ENCODE results near the gene SLIT3. TPM values are rescaled to one million over a fixed set of nuclear protein-coding genes. Genes with fewer than 3 reads are reported as not detected.

SLIT3 gene
- total RNA-seq, 1 experiment from 2014 or later: 0.44 TPM

- H3K36me3 ChIP-seq (ENCODE audit: low read depth, low read length): no peaks in the 10 kb centered on the region
- no peak overlapping the region for H3K4me3 ChIP-seq (ENCODE audit: low read length)
- H3K4me2 ChIP-seq (ENCODE audit: low read length): no peak overlapping the region
- no peaks in the 10 kb centered on the region for H3K9me3 ChIP-seq (ENCODE audit: low read length)
- ChIA-PET POLR2A (ENCODE audit: unreplicated experiment) (no interaction called here), CTCF (no interaction called here)
- no peaks in the 10 kb centered on the region for H3K9me2 ChIP-seq (replicated peaks; ENCODE audit: low read length)
- intact Hi-C loops (cut with micrococcal nuclease): no loop called here
- no peak overlapping the region for H3K27ac ChIP-seq (ENCODE audit: low read length)
- no peaks in the 10 kb centered on the region for H3K79me2 ChIP-seq (ENCODE audit: low read length)
- no peaks in the 10 kb centered on the region for H3F3A ChIP-seq (ENCODE audit: low read length, unreplicated experiment)
- no peak overlapping the region for H2AFZ ChIP-seq (ENCODE audit: low read length)
- BruUV-seq (replicated peaks): no TSS peak
- H4K20me1 ChIP-seq (ENCODE audit: low read length): no peaks in the 10 kb centered on the region
- DNase-seq: no peak
- no peaks in the 10 kb centered on the region for H3K4me1 ChIP-seq (ENCODE audit: insufficient read depth, low read length)
- no peak for ATAC-seq
- H3K9ac ChIP-seq (ENCODE audit: low read length): no peak overlapping the region
- H3K27me3 ChIP-seq (ENCODE audit: low read length): peaks cover 46% of the 10 kb centered on the region
- TF ChIP-seq CTCF (conservative IDR thresholded peaks at IDR 0.05; ENCODE audit: low read depth, low read length) (no peak), EZH2phosphoT487 (IDR thresholded peaks at IDR 0.05; ENCODE audit: borderline replicate concordance, low read length) (no peak), EZH2 (IDR thresholded peaks at IDR 0.05; ENCODE audit: low read length, unreplicated experiment) (no peak)
Observed at GRCh38 chr5:169225830-169226356, 75.0 kb downstream of the SLIT3 start.

- no peak overlapping the region for H2AFZ ChIP-seq (ENCODE audit: low read length)
- no peak overlapping the region for H3K9ac ChIP-seq (ENCODE audit: low read length)
- H3K9me3 ChIP-seq (ENCODE audit: low read length): no peaks in the 10 kb centered on the region
- no peak overlapping the region for H3K27ac ChIP-seq (ENCODE audit: low read length)
- ChIA-PET CTCF (no interaction called here), POLR2A (ENCODE audit: unreplicated experiment) (no interaction called here)
- no peak overlapping the region for H3K4me2 ChIP-seq (ENCODE audit: low read length)
- H3K79me2 ChIP-seq (ENCODE audit: low read length): no peaks in the 10 kb centered on the region
- H3K9me2 ChIP-seq (replicated peaks; ENCODE audit: low read length): no peaks in the 10 kb centered on the region
- TF ChIP-seq EZH2 (IDR thresholded peaks at IDR 0.05; ENCODE audit: low read length, unreplicated experiment) (no peak), EZH2phosphoT487 (IDR thresholded peaks at IDR 0.05; ENCODE audit: borderline replicate concordance, low read length) (no peak), CTCF (conservative IDR thresholded peaks at IDR 0.05; ENCODE audit: low read depth, low read length) (no peak)
- no TSS peak for BruUV-seq (replicated peaks)
- H3K4me1 ChIP-seq (ENCODE audit: insufficient read depth, low read length): peaks cover 9% of the 10 kb centered on the region
- no peaks in the 10 kb centered on the region for H3K36me3 ChIP-seq (ENCODE audit: low read depth, low read length)
- H4K20me1 ChIP-seq (ENCODE audit: low read length): no peaks in the 10 kb centered on the region
- no peak overlapping the region for H3K4me3 ChIP-seq (ENCODE audit: low read length)
- DNase-seq: no peak
- no peak for ATAC-seq
- peaks cover 24% of the 10 kb centered on the region for H3K27me3 ChIP-seq (ENCODE audit: low read length)
- H3F3A ChIP-seq (ENCODE audit: low read length, unreplicated experiment): no peaks in the 10 kb centered on the region
- intact Hi-C loops (cut with micrococcal nuclease): no loop called here
Observed at GRCh38 chr5:169223595-169223953, 77.4 kb downstream of the SLIT3 start.

GRCh38 chr5:169222934-169223594 lies 77.9 kb downstream of the SLIT3 start:
- no peak for ATAC-seq
- no peaks in the 10 kb centered on the region for H4K20me1 ChIP-seq (ENCODE audit: low read length)
- intact Hi-C loops (cut with micrococcal nuclease): no loop called here
- H3K4me1 ChIP-seq (ENCODE audit: insufficient read depth, low read length): peaks cover 9% of the 10 kb centered on the region
- no peaks in the 10 kb centered on the region for H3K79me2 ChIP-seq (ENCODE audit: low read length)
- no peak for DNase-seq
- TF ChIP-seq EZH2 (IDR thresholded peaks at IDR 0.05; ENCODE audit: low read length, unreplicated experiment): no peak
- no peak for TF ChIP-seq CTCF (conservative IDR thresholded peaks at IDR 0.05; ENCODE audit: low read depth, low read length)
- TF ChIP-seq EZH2phosphoT487 (IDR thresholded peaks at IDR 0.05; ENCODE audit: borderline replicate concordance, low read length): no peak
- no peaks in the 10 kb centered on the region for H3K9me2 ChIP-seq (replicated peaks; ENCODE audit: low read length)
- no peak overlapping the region for H3K4me3 ChIP-seq (ENCODE audit: low read length)
- H3K27me3 ChIP-seq (ENCODE audit: low read length): peaks cover 19% of the 10 kb centered on the region
- ChIA-PET CTCF (no interaction called here), POLR2A (ENCODE audit: unreplicated experiment) (no interaction called here)
- H2AFZ ChIP-seq (ENCODE audit: low read length): no peak overlapping the region
- BruUV-seq (replicated peaks): no TSS peak
- no peaks in the 10 kb centered on the region for H3K36me3 ChIP-seq (ENCODE audit: low read depth, low read length)
- H3F3A ChIP-seq (ENCODE audit: low read length, unreplicated experiment): no peaks in the 10 kb centered on the region
- H3K27ac ChIP-seq (ENCODE audit: low read length): no peak overlapping the region
- no peak overlapping the region for H3K4me2 ChIP-seq (ENCODE audit: low read length)
- H3K9ac ChIP-seq (ENCODE audit: low read length): no peak overlapping the region
- no peaks in the 10 kb centered on the region for H3K9me3 ChIP-seq (ENCODE audit: low read length)

All from PC-3 (cell line).